Common myeloid progenitor, CD34-positive (primary cell): ENCODE measurements around the gene PAPSS1.

Experiments
- CTCF ChIA-PET: fragments of 350-600 bp; sonication (Branson Sonifier 250); formaldehyde crosslinking; loops from one replicate; lab custom pipeline; 2021; ENCODE audit warnings: antibody characterized with exemption; lab: Charles Lee
- POLR2A ChIA-PET: fragments of 350-600 bp; sonication (Branson Sonifier 250); formaldehyde crosslinking; loops from one replicate; lab custom pipeline; 2021; ENCODE audit warnings: antibody characterized with exemption; lab: Charles Lee
- DNase-seq, 3 donors: peaks; one replicate each; pipeline versions ENCODE4 v3.0.0 to v3.0.0-alpha.2; 2013
- H3K27ac ChIP-seq, 2 experiments: 1 replicate in 1 of 2; 2 replicates in 1 of 2; pipeline ENCODE4 v1.7.0; 2013; ENCODE audit warnings: inconsistent platforms in 2 of 2, low read length in 2 of 2, mild to moderate bottlenecking in 2 of 2, low read depth in 1 of 2, moderate library complexity in 1 of 2; ENCODE audit not compliant: severe bottlenecking in 2 of 2, insufficient read depth in 1 of 2, poor library complexity in 1 of 2
- H3K27me3 ChIP-seq, 5 experiments: replicated peaks in 2 of 5; 1 replicate in 3 of 5; 2 replicates in 2 of 5; pipeline versions ENCODE4 v1.6.1 to v1.7.0; 2013; ENCODE audit warnings: low read length in 4 of 5, mild to moderate bottlenecking in 2 of 5, moderate library complexity in 2 of 5, inconsistent platforms in 1 of 5; ENCODE audit not compliant: insufficient read depth in 5 of 5, control insufficient read depth in 4 of 5
- H3K36me3 ChIP-seq, 4 experiments: 1 replicate in 2 of 4; 2 replicates in 2 of 4; pipeline versions ENCODE4 v1.6.1 to v1.7.0; 2013; ENCODE audit warnings: low read length in 3 of 4, control low read depth in 1 of 4, mild to moderate bottlenecking in 1 of 4; ENCODE audit not compliant: control insufficient read depth in 4 of 4, insufficient read depth in 4 of 4
- H3K4me1 ChIP-seq, 4 experiments: 1 replicate in 3 of 4; 2 replicates in 1 of 4; pipeline versions ENCODE4 v1.6.1 to v1.7.1; 2013; ENCODE audit warnings: low read length in 3 of 4, mild to moderate bottlenecking in 3 of 4, control low read depth in 1 of 4, inconsistent platforms in 1 of 4, moderate library complexity in 1 of 4; ENCODE audit not compliant: control insufficient read depth in 4 of 4, insufficient read depth in 4 of 4; ENCODE audit errors: control extremely low read depth in 1 of 4
- H3K4me3 ChIP-seq, 7 experiments: 1 replicate in 4 of 7; 2 replicates in 3 of 7; pipeline versions ENCODE4 v1.5.1 to v1.7.0; 2013; ENCODE audit warnings: mild to moderate bottlenecking in 7 of 7, low read length in 6 of 7, moderate library complexity in 6 of 7, inconsistent platforms in 2 of 7, low read depth in 2 of 7, control low read depth in 1 of 7; ENCODE audit not compliant: insufficient read depth in 4 of 7, control insufficient read depth in 1 of 7; ENCODE audit errors: extremely low read depth in 1 of 7
- H3K9me3 ChIP-seq, 5 experiments: 1 replicate in 4 of 5; 2 replicates in 1 of 5; pipeline versions ENCODE4 v1.6.1 to v1.7.1; 2013; ENCODE audit warnings: low read length in 4 of 5, mild to moderate bottlenecking in 2 of 5, inconsistent platforms in 1 of 5, low read depth in 1 of 5, moderate library complexity in 1 of 5; ENCODE audit not compliant: control insufficient read depth in 4 of 5, insufficient read depth in 2 of 5; ENCODE audit errors: control extremely low read depth in 1 of 5
- WGBS: methylation state at CpG from one replicate; pipeline ENCODE4 v1.1.5; 2013; ENCODE audit not compliant: insufficient coverage; 5-methylcytosine and 5-hydroxymethylcytosine counted together

The PAPSS1 gene

GRCh38 chr4:107740950-107741701 is 21.1 kb upstream of the PAPSS1 start:
- POLR2A ChIA-PET, result no interaction called here
- no peaks in the 10 kb centered on the region for H3K36me3 ChIP-seq
- WGBS, result 95% methylated on average over 9 of the region's 11 CpGs
- no peak for DNase-seq
- H3K4me1 ChIP-seq, result peaks cover 0 to 2% (median 0%) of the 10 kb centered on the region in 4 experiments
- CTCF ChIA-PET, result interaction anchor here (1.2 to 2.5 kb wide), 3 partner anchors 13 to 15 kb away, joined by 3 to 5 read pairs (median 4); no protein-coding TSS in a partner anchor
- no peak overlapping the region for H3K27ac ChIP-seq
- no peak overlapping the region for H3K4me3 ChIP-seq
- H3K9me3 ChIP-seq, result peaks cover 0 to 5% (median 0%) of the 10 kb centered on the region in 5 experiments
- no peaks in the 10 kb centered on the region for H3K27me3 ChIP-seq

GRCh38 chr4:107740381-107740780 is 20.3 kb upstream of the PAPSS1 start:
- WGBS, result 37% methylated on average over 2 of the region's 3 CpGs
- Histone ChIP-seq H3K9me3 (peaks cover 0 to 3% (median 0%) of the 10 kb centered on the region in 5 experiments), H3K4me3 (no peak overlapping the region), H3K27ac (no peak overlapping the region), H3K27me3 (no peaks in the 10 kb centered on the region), H3K4me1 (peaks cover 0 to 10% (median 0%) of the 10 kb centered on the region in 4 experiments), H3K36me3 (no peaks in the 10 kb centered on the region)
- ChIA-PET POLR2A (no interaction called here), CTCF (interaction anchor here (0.6 to 2.5 kb wide), 5 partner anchors 13 to 169 kb away, joined by 3 to 5 read pairs (median 4); no protein-coding TSS in a partner anchor)
- DNase-seq, result peak in 2 of 3 donors; percentile 53 to 56

GRCh38 chr4:107737450-107737849 is 17.4 kb upstream of the PAPSS1 start:
- DNase-seq, result no peak
- ChIA-PET CTCF (interaction anchor here (0.7 to 5.9 kb wide), 10 partner anchors 9 to 175 kb away, joined by 3 to 66 read pairs (median 4); partner anchors contain the start of gene PAPSS1), POLR2A (no interaction called here)
- Histone ChIP-seq H3K4me1 (peaks cover 5 to 35% (median 13%) of the 10 kb centered on the region in 4 experiments), H3K9me3 (no peaks in the 10 kb centered on the region), H3K27ac (no peak overlapping the region), H3K4me3 (no peak overlapping the region), H3K27me3 (no peaks in the 10 kb centered on the region), H3K36me3 (no peaks in the 10 kb centered on the region)
- WGBS, result 100% methylated on average over 2 of the region's 4 CpGs

- H3K36me3 ChIP-seq, result no peaks in the 10 kb centered on the region
- no peak overlapping the region for H3K4me3 ChIP-seq
- H3K9me3 ChIP-seq, result no peaks in the 10 kb centered on the region
- ChIA-PET POLR2A (no interaction called here), CTCF (interaction anchor here (0.7 to 5.9 kb wide), 13 partner anchors 10 to 693 kb away, joined by 3 to 66 read pairs (median 3); partner anchors contain the start of gene PAPSS1)
- 78% methylated on average over 7 of the region's 7 CpGs for WGBS
- H3K27me3 ChIP-seq, result no peaks in the 10 kb centered on the region
- DNase-seq, result peak; percentile 51 to 57 (median 53)
- H3K27ac ChIP-seq, result no peak overlapping the region
- H3K4me1 ChIP-seq, result peaks cover 5 to 35% (median 13%) of the 10 kb centered on the region in 4 experiments
Measured at GRCh38 chr4:107736924-107737448, 17.0 kb upstream of the PAPSS1 start.

- no peak for DNase-seq
- no peak overlapping the region for H3K4me3 ChIP-seq
- no peaks in the 10 kb centered on the region for H3K9me3 ChIP-seq
- H3K27ac ChIP-seq, result no peak overlapping the region
- 84% methylated on average over 3 of the region's 3 CpGs for WGBS
- POLR2A ChIA-PET, result no interaction called here
- CTCF ChIA-PET, result interaction anchor here (1.1 to 5.9 kb wide), 7 partner anchors 11 to 177 kb away, joined by 3 to 66 read pairs (median 11); partner anchors contain the start of gene PAPSS1
- H3K36me3 ChIP-seq, result no peaks in the 10 kb centered on the region
- H3K27me3 ChIP-seq, result no peaks in the 10 kb centered on the region
- peaks cover 5 to 35% (median 13%) of the 10 kb centered on the region in 4 experiments for H3K4me1 ChIP-seq
Measured at GRCh38 chr4:107736037-107736436, 16.0 kb upstream of the PAPSS1 start.

- Histone ChIP-seq H3K36me3 (no peaks in the 10 kb centered on the region), H3K4me3 (no peak overlapping the region), H3K4me1 (peaks cover 5 to 34% (median 14%) of the 10 kb centered on the region in 4 experiments), H3K27me3 (no peaks in the 10 kb centered on the region), H3K27ac (peak overlapping the region in 1 of 2 experiments; percentile 30), H3K9me3 (no peaks in the 10 kb centered on the region)
- 57% methylated on average over 3 of the region's 3 CpGs for WGBS
- peak in 2 of 3 donors; percentile 54 to 58 for DNase-seq
- ChIA-PET CTCF (interaction anchor here (0.9 to 5.9 kb wide), 7 partner anchors 10 to 68 kb away, joined by 3 to 66 read pairs (median 5); partner anchors contain the start of gene PAPSS1), POLR2A (interaction anchor here (1.3 kb wide), 1 partner anchor 13 kb away, joined by 6 read pairs; no protein-coding TSS in a partner anchor)
Measured at GRCh38 chr4:107734120-107734519, 14.1 kb upstream of the PAPSS1 start.
